ENCODE measurements around the gene UFSP1.
"Not testable (repeated sequence)": the region's sequence is repeated elsewhere in the genome, so short reads cannot be mapped to it uniquely, and the experiment has no call there.

Gene UFSP1

DNA sequence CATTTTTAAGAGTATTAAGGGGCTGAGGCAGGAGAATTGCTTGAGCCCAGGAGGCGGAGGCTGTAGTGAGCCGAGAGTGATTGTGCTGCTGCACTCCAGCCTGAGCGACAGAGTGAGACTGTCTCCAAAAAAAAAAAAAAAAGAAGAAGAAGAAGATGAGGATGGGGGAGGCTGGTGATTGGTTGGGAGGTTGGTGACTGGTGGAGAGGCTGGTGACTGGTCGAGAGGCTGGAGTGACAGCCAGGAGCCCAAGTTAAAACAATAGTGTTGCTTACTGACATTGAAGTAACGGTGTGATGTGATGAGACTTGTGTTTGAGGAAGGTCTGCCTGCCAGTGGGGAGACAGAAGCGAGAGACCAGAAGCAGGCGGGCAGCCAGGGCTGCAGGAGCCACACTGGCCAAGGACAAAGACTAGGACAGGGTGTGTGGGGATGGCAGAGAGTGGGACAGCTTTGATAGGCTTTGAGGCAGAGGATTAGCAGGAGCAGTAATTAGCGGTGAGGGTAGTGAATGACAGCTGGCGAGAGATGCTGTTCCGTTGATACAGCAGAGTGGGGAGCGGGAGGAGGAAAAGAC is 9.7 kb downstream of the UFSP1 start:
- no peak for DNase-seq

- no peak for DNase-seq
These were observed 10.8 kb downstream of the UFSP1 start for GRCh38 chr7:100878685-100879084.

GRCh38 chr7:100878013-100878412 is 11.5 kb downstream of the UFSP1 start:
- DNase-seq = no peak

DNA sequence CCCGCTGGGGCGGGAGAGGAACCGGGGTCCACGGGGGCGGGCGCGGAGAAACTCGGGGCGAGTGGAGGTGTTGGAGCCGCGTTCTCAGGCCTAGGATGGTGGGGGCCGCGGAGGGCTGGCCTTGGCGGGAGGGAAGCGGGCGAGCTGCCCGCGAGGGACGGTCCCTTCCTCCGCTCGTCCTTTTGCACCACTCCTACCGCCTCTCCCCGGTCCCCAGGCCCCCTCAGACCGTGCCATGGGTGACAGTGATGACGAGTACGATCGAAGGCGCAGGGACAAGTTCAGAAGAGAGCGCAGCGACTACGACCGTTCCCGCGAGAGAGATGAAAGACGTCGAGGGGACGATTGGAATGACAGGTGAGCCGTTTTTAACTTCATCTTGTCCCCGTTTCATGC is 14.2 kb downstream of the UFSP1 start:
- DNase-seq = peak in 1 of 2 experiments; percentile 13

GRCh38 chr7:100874577-100875355 is 14.7 kb downstream of the UFSP1 start, which contains the start of gene SRRT:
Gene SRRT (plus strand): TSS chr7:100875103. CDS start chr7:100875591, 488 bp downstream.
- DNase-seq = peak; percentile 98 to 99

DNA sequence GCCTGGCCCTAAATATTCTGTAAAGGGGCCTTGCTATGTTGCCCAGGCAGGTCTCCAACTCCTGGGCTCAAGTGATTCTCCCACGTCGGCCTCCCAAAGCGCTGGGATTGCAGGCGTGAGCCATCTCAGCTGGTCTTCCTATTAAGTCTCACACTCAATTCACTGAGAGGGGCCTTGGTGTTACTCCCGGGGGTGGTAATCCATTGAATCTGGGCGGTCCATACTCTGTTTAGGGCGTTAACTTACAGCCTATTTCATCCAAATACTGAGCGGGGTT is 15.3 kb downstream of the UFSP1 start:
- no peak for DNase-seq

GRCh38 chr7:100873599-100874299 is 15.8 kb downstream of the UFSP1 start:
- DNase-seq = no peak

DNA sequence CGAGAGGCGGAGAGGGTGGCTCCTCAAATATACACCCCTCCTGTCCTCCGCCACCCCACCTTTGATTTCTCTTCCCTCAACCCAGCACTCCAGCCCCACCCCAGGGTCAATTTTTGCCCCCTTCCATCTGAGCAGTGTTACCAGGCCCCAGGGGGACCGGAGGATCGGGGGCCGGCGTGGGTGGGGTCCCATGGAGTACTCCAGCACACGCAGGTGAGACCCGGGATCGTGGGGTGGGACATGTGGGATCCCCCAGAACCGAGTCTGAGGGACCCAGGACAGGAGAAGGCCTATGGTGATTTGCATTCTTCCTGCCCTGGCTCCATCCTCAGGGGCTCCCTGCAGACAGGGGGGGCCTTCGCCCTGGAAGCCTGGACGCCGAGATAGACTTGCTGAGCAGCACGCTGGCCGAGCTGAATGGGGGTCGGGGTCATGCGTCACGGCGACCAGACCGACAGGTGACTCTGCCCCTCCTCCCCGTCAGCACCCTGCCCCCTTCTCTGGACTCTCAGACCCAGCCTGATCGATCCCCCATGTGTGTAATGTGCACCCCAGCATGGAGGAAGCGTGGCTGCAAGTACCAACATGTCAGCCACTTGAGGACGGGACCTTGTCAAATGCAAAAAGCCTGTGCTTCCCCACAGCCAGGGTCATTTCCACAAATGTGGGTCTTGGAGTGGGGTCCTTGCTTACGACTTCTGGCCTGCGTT is 21.6 kb downstream of the UFSP1 start:
- no peak for DNase-seq

GRCh38 chr7:100867040-100867775 is 22.3 kb downstream of the UFSP1 start, which contains the start of gene TRIP6:
Gene TRIP6 (plus strand): TSS chr7:100867387. CDS start chr7:100867498, 111 bp downstream.
- DNase-seq = peak; percentile 52 to 62

- DNase-seq = no peak
These were observed 22.8 kb downstream of the UFSP1 start for GRCh38 chr7:100866729-100867039.

DNA sequence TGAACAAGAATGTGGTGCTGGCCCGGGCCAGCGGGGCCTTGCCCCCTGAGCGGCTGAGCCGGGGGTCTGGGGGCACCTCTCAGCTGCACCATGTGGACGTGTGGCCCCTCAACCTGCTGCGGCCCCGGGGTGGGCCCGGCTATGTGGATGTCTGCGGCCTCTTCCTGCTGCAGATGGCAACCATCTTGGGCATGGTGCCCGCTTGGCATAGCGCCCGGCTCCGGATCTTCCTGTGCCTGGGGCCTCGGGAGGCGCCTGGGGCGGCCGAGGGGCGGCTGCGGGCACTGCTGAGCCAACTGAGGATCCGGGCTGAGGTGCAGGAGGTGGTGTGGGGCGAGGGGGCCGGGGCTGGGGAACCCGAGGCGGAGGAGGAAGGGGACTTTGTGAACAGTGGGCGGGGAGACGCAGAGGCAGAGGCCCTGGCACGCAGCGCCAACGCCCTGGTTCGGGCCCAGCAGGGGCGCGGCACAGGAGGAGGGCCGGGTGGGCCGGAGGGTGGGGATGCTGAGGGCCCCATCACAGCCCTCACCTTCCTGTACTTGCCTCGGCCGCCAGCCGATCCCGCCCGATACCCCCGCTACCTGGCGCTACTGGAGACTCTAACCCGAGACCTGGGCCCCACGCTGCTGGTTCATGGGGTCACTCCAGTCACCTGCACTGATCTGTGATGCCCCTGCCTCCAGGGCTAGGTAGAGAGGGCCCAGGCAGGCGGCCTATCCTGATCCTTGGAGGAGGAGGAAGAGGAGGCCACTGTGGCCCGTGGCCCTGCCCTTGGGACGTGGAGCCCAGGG is 23.4 kb downstream of the UFSP1 start:
- DNase-seq = no peak

DNA sequence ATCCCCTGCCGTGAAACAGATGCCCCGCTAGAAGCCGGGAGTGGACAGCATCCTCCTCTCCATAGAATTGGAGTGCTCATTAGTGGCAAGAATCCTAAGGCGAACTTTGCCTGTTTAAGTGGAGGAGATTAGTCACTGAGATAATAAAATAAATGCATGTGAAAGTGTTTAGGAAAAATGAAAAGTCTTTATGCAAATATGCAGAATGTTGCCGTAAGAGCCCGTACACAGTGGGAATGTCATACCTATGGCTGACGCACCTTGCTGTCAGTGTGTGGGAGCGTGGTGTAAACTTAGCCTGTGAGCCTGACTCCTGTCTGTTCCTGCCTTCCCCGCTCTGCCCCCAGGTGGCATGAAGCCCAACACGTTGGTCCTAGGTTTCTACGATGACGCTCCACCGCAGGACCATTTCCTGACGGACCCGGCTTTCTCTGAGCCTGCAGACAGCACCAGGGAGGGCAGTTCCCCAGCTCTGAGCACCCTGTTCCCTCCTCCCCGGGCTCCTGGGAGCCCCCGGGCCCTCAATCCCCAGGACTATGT is 24.1 kb downstream of the UFSP1 start:
- DNase-seq = no peak

- DNase-seq = no peak
These were observed 25.2 kb downstream of the UFSP1 start for GRCh38 chr7:100864263-100864845.

DNA sequence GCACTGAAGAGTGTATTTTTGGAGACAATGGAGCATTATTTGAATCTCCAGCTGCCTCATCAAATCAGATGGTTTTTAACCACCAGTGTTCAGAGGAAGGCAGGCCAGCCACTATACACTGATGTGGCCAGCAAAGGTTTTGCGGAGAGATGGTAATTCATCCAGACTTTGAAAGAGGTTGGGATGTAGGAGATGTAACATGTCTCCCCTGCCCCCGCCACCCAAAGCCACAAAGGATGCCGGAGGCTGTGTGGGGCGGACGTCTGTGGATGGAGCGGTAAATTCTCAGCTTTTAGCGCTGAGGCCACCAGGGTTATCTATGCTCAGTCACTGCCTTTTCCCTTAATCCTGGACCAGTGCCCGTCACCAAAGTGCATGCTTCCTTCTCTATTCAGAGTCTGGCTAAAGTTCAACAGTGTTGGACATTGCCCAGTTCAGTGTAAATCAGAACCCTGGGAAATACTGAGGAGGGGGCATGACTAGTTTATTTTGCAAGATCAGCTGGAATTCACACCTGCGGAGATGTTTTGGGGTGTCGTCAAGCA is 26.0 kb downstream of the UFSP1 start:
- DNase-seq = no peak

DNA sequence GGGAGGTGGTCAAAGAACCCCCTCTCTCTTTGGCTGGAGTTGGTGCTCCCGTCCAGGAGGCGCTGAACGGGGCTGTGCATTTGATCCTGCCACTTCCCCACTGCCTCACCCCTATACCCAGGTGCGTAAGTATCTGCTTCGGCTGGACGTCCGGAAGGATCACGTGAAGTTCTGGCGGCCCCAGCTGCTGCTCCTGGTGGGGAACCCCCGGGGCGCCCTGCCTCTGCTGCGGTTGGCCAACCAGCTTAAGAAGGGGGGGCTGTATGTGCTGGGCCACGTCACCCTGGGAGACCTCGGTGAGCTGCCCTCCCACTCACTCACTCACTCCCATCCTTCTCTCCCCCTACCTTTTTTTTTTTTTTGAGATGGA is 27.9 kb downstream of the UFSP1 start:
- no peak for DNase-seq

GRCh38 chr7:100860702-100861615 is 28.6 kb downstream of the UFSP1 start:
- no peak for DNase-seq

GRCh38 chr7:100859856-100860255 is 29.7 kb downstream of the UFSP1 start:
- DNase-seq = no peak

GRCh38 chr7:100856871-100857282 is 32.6 kb downstream of the UFSP1 start:
- DNase-seq = no peak

DNA sequence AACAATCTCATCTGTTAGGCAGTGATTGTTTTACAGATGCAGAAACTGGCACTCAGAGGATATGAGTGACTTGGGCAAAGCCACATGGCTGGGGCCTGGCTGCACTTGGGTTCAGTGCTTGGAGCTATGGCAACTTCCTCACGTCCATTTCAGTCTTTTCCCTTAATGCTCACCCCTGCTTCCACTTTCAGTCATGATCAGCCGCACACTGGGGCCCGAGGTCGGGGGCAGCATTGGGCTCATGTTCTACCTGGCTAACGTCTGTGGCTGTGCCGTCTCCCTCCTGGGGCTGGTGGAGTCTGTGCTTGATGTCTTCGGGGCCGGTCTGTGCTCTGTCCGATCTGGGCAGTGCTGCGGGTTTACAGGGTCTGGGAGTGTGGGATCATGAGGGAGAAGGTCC is 34.0 kb downstream of the UFSP1 start:
- no peak for DNase-seq

- not testable (repeated sequence) for DNase-seq
These were observed 34.6 kb downstream of the UFSP1 start for GRCh38 chr7:100854899-100855298.

Measured in activated CD4-positive, alpha-beta T cell treated with anti-CD3 and anti-CD28 coated beads, Interleukin-2, amount 50 U/mL, for 4 hours (primary cell).